Stomach smooth muscle (tissue), 2 donors: ENCODE measurements around the gene SLC25A51.

Experiments used
- H3K27ac ChIP-seq: one replicate; pipeline ENCODE4 v1.7.0; 2013; ENCODE audit warnings: mild to moderate bottlenecking, low read length, inconsistent platforms
- H3K27me3 ChIP-seq, 2 donors: one replicate each; pipeline ENCODE4 v1.7.0; 2013; ENCODE audit warnings: low read length in 2 of 2; ENCODE audit not compliant: insufficient read depth in 2 of 2, control insufficient read depth in 1 of 2
- H3K36me3 ChIP-seq, 2 donors: one replicate each; pipeline ENCODE4 v1.7.0; 2013; ENCODE audit warnings: low read length in 2 of 2; ENCODE audit not compliant: control insufficient read depth in 2 of 2, insufficient read depth in 2 of 2
- H3K4me1 ChIP-seq: one replicate; pipeline ENCODE4 v1.7.0; 2013; ENCODE audit warnings: low read length; ENCODE audit not compliant: control insufficient read depth, insufficient read depth
- H3K4me3 ChIP-seq, 2 donors: one replicate each; pipeline ENCODE4 v1.7.0; 2013; ENCODE audit warnings: low read length in 2 of 2
- H3K9ac ChIP-seq, 2 donors: one replicate each; pipeline ENCODE4 v1.7.0; 2013; ENCODE audit warnings: low read length in 2 of 2, mild to moderate bottlenecking in 1 of 2
- H3K9me3 ChIP-seq, 2 donors: one replicate each; pipeline ENCODE4 v1.7.0; 2013; ENCODE audit warnings: low read length in 2 of 2; ENCODE audit not compliant: control insufficient read depth in 2 of 2
- donor health status: healthy.
- donor health status: Pancreatic carcinoma.

The SLC25A51 gene

GRCh38 chr9:37870081-37870798 lies 33.7 kb downstream of the SLC25A51 start:
- H3K27ac ChIP-seq, result no peak overlapping the region
- no peaks in the 10 kb centered on the region for H3K27me3 ChIP-seq
- no peaks in the 10 kb centered on the region for H3K9me3 ChIP-seq
- no peaks in the 10 kb centered on the region for H3K4me1 ChIP-seq
- H3K36me3 ChIP-seq, result no peaks in the 10 kb centered on the region
- H3K4me3 ChIP-seq, result no peak overlapping the region
- H3K9ac ChIP-seq, result no peak overlapping the region

DNA sequence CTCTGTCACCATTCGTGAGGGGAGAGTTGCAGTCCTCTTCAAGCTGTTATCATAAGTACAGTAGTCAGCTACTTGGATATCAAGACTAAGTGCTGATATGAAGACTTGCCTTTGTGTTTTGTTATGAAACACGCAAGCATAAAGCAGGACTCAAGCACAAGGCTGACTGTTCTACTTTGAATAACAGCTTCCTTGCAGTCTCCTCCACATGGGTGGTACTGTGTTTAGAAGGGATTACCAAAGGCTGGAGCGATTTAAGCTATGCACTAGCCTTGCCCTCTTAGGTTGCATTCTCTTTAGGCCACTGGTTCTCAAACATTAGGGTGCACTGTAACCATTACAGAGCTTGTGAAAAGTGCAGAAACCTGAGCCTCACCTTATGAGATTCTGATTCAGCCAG lies 41.4 kb downstream of the SLC25A51 start:
- Histone ChIP-seq H3K27me3 (no peaks in the 10 kb centered on the region), H3K9me3 (no peaks in the 10 kb centered on the region), H3K4me1 (no peaks in the 10 kb centered on the region), H3K4me3 (no peak overlapping the region), H3K36me3 (peaks cover 20 to 27% of the 10 kb centered on the region in 2 donors), H3K9ac (no peak overlapping the region), H3K27ac (no peak overlapping the region)

- no peaks in the 10 kb centered on the region for H3K27me3 ChIP-seq
- H3K4me3 ChIP-seq, result no peak overlapping the region
- no peak overlapping the region for H3K27ac ChIP-seq
- H3K9ac ChIP-seq, result no peak overlapping the region
- peaks cover 23 to 30% of the 10 kb centered on the region in 2 donors for H3K36me3 ChIP-seq
- H3K4me1 ChIP-seq, result no peaks in the 10 kb centered on the region
- no peaks in the 10 kb centered on the region for H3K9me3 ChIP-seq
These were observed 44.9 kb downstream of the SLC25A51 start for GRCh38 chr9:37859043-37859442.

DNA sequence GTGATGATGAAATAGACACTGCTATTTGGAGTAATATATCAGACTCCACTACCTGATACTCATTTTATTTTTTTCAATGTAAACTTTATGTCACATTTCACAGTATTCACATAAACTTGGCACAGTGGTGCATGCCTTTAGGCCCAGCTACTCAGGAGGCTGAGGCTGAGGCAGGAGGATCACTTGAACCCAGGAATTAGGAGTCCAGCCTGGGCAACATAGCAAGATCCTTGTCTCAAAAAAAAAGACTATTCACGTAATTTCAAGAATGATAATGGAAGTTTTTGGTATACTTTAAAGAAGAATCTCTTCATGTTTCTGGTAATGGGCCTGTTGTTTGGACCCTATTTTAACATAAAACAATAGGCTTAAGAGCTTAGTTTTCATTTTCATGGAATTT lies 47.4 kb downstream of the SLC25A51 start:
- Histone ChIP-seq H3K9ac (no peak overlapping the region), H3K4me1 (no peaks in the 10 kb centered on the region), H3K9me3 (no peaks in the 10 kb centered on the region), H3K4me3 (no peak overlapping the region), H3K27me3 (no peaks in the 10 kb centered on the region), H3K27ac (no peak overlapping the region), H3K36me3 (peaks cover 14 to 23% of the 10 kb centered on the region in 2 donors)

DNA sequence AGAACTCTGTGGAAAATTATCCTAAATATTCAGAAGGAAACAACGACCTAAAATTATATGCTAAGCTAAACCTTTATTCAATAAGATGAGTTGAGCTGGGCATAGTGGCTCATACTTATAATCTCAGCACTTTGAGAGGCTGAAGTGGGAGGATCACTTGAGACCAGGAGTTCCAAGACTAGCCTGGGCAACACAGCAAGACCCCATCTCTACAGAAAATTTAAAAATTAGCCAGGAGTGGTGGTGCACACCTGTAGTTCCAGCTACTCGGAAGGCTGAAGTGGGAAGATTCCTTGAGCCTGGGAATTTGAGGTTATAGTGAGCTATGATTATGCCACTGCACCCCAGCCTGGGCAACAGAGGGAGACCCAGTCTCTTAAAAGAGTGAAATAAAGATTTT lies 51.7 kb downstream of the SLC25A51 start:
- Histone ChIP-seq H3K9ac (no peak overlapping the region), H3K4me3 (no peak overlapping the region), H3K9me3 (no peaks in the 10 kb centered on the region), H3K27me3 (no peaks in the 10 kb centered on the region), H3K4me1 (no peaks in the 10 kb centered on the region), H3K36me3 (peaks cover 0 to 5% of the 10 kb centered on the region in 2 donors), H3K27ac (no peak overlapping the region)

- no peak overlapping the region for H3K27ac ChIP-seq
- no peak overlapping the region for H3K4me3 ChIP-seq
- no peaks in the 10 kb centered on the region for H3K9me3 ChIP-seq
- no peaks in the 10 kb centered on the region for H3K27me3 ChIP-seq
- H3K36me3 ChIP-seq, result peaks cover 2 to 5% of the 10 kb centered on the region in 2 donors
- H3K9ac ChIP-seq, result no peak overlapping the region
- H3K4me1 ChIP-seq, result no peaks in the 10 kb centered on the region
These were observed 63.2 kb downstream of the SLC25A51 start for GRCh38 chr9:37840560-37841194.

GRCh38 chr9:37839496-37840461 lies 64.1 kb downstream of the SLC25A51 start:
- no peaks in the 10 kb centered on the region for H3K4me1 ChIP-seq
- no peaks in the 10 kb centered on the region for H3K27me3 ChIP-seq
- no peaks in the 10 kb centered on the region for H3K9me3 ChIP-seq
- no peak overlapping the region for H3K9ac ChIP-seq
- no peak overlapping the region for H3K4me3 ChIP-seq
- no peak overlapping the region for H3K27ac ChIP-seq
- H3K36me3 ChIP-seq, result peaks cover 2% of the 10 kb centered on the region in 2 donors
